Amniotic epithelial cell (primary cell): ENCODE measurements around the gene SUPT4H1.

Experiments used
- DNase-seq: peaks from one replicate; pipeline ENCODE4 v3.0.0-alpha.2; 2010; ENCODE audit warnings: low read depth

SUPT4H1 gene

DNA sequence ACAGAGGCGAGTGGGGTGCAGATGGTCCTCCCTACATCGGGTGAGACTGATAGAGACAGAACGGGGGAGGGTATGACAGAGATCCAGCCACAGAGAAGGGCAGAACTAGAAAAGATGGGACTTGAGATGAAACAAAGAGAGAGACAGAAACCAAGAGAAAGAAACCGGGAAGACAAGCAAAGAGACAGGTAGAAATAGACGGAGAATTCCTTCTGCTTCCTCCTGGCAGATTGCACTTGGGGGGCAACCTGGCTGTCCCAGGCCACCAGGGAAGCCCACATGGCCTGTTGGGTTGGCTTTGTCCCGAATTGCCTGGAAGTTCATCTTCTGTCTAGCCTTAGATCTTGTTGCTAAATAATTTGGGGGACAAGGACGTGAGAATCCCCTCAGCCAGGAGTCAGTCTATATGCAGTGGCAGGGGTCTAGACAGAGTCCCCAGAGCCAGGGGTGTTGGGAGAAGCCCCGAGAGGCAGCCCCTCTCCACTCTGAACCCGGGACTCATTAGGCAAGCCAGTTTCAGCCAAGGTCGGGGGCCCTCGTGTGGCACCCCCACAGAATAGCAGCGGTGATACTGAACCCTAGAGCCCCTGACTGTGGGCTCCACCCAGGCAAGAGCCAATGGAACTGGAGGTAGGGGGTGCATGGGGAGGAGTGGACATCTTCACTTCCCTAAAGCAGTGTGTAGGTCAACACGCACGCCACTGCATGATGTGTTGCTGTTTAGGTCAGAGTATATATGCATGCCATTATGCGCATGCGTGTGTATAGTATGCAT lies 22.8 kb downstream of the SUPT4H1 start:
- no peak for DNase-seq

DNA sequence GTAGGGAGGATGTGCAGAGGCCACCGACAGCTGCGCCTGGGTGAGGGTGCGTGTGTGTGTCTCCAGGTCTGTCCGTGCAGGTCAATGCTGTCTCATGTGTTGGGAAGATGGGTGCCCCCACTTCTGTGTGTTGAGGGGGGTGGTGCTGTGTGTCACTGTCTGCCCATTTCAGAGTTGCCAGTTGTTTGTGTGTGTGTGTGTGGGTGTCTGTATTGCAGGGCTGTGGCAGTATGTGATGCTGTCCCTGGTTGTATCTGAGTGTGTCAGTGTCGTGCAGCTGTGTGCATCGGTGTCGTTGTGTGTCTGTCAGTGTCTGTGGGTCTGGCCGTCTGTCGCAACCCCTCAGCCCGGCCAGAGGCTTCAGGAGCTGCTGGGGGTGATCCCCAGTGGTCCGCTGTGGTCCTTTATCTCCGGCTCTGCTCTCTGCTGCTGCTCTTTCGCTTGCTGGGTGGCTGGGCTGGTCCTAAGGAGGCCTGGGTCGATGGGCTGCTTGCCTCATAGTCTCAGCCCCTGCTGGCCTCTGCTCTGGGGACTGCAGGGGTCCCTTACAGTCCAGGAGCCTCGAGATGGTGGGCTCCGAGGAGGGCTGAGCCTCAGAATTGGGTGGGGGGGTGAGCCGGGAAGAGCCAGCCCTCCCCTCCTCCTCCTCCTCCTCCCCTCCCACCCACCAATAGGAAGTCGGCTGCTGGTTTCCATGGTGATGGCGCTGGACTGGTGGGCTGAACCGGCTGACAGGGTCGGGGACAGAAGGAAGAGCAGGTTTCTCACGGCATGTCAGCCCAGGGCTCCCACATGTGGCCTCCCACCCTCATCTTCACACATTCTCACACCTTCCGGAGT lies 23.6 kb downstream of the SUPT4H1 start, which contains the start of gene TSPOAP1:
TSS of gene TSPOAP1 (minus strand) at position 601 of the 840 bp plus-strand sequence. CDS start 875 bp downstream, outside the sequence.
- DNase-seq = no peak

DNA sequence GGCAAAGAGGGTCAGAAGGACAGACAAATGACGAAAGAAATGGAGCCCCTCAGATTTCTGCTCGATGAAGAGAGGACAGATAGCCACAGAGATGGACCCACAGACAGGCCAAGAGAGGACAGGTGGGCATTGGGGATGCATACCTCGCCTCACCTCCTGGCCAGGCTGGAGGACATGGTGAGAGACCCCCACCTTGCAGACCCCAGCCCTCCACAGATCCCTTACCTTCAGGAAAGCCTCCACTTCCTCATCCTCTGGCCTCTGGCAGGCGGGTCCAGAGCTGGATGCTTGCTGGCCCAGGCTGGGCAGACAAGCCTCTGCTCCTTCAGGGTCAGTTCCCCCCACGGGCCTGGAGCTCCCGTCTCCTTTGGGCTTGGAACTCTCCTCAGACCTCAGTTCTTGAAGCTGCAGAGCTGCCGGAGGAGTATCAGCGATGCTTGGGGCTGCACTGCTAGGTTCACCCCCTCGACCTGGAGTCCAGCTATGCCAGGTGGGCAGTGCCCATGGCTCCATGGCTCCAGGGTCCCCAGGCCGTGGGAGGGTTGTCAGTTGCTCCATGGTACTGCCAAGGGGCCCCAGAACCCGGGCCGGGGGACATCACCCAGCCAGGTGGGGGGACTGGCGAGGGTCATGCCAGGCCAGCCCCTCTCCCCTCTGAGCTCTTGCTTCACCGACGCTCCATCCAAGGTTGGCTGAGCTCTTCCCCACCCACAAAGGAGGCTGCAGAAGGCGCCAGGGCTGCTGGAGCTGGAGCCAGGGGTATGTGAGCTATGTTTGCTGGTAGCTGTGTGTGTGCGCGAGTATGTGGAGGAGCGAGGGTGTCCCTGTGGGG lies 24.4 kb downstream of the SUPT4H1 start:
- no peak for DNase-seq

DNA sequence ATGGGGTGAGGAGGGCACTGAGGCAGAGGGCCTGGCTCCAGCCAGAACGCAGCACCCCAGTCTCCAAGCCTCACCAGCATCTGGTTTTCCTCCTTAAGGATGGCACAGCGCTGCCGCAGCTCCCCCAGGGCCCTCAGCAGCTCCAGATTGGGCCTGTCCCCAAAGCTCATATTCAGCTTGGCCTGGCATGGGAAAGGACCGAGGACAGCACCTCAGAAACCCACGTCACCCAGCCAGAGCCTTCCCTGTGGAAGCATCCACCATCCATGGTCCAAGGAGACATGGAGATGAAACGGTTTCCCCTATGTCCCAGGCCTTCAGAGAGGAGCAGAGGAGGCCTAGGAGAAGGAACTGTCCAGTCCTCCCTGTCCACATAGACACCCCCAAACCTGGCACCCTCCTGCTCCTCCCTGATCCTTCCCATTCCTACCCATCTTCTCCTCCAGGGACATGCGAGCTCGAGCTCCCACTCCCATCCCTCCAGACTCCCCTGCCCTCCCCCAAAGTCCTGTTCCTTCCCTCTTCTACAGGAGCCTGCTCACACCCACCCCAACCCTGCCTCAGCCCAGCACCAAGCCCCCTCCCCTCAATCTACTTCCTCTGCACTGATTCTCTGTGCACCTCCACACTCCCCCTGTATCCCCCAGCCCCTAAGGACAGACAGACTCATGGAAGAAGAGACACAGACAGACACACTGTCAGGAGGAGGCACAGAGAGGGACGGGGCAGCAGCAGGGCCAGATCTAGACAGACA lies 25.2 kb downstream of the SUPT4H1 start:
- DNase-seq = no peak

DNA sequence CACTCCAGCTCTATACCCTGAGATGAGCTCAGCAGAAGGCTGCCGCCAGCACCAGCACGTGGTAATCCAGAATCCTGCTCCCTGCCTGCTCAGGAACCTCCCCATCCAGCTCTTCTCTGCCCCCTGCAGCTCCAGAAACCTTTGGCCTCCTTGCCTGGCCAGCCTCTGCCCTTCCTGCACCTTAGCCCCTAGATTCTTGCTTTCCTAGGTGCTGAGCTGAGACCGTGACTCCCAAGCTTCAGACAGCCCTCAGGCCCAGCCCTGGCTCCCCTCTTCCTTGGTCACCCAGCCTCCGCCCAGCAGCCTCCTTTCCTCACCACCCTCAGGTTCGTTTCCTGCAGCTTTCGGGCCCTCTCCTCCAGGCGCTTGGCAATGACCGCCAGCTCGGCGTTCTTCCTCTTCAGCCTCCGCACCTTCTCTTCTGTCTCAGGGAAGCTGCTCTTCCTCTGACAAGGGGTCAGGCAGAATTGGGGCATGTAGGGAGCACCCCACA lies 26.0 kb downstream of the SUPT4H1 start:
- no peak for DNase-seq

DNA sequence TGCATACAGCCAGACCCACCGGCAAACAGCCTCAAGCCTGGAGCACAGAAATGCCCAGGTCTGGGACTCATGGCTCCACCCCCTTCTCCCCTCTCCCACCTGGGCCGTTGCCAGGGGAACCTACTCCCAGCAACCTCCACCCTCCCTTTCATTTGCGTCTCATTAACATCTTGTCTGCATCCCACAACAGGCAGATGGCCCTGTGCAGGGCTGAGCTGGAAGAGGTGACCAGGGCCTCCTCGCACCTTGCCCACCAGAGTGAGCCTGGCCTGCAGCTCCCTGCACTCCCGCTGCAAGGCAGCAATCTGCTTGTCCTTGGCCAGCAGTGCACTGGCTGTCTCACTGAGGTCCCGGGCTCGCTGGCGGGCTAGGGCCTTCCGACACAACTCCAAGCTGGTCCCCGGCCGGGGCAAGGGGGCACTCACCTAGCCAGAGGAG lies 26.7 kb downstream of the SUPT4H1 start:
- DNase-seq = no peak

DNA sequence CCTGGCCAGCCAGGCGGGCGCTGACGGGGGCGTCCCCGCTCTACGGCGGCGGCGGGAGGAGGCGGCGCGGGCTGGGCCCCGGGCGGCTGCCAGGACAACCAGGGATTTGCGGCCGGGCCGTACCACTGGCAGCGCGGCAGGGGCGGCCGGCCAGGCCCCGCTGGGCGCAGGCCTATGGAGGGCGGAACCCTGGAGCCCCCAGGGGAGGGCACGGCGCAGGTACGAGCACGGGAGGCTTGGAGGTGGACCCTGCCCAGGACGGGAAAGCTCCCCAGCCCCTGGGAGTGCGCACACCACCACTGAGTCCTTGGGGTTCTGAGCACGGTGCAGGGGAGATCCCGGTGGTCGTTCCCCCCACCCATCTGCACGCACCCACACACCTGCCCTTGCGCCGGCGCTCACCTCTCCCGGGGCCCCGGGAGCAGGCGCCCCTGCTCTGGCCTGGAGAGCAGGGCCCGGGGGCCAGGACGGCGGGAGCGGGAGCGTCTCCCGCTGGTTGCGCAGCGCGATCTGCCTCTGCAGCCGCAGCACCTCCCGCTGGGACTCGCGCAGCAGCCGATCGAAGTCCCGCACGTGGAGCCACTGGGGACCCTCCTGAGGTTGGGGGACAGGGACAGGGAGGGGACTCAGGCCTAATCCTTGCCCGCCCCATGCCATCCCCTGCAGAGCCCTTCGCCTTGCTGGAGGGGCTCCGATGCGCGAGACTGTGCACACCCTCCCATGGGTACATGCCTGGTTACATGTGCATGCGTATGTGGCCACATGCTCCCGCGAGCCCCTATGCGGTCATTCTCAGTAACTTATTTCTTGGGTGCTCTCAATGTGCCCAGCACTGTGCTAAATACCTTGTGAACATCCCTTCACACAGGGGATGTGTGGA lies 27.4 kb downstream of the SUPT4H1 start:
- peak; percentile 21 for DNase-seq

DNA sequence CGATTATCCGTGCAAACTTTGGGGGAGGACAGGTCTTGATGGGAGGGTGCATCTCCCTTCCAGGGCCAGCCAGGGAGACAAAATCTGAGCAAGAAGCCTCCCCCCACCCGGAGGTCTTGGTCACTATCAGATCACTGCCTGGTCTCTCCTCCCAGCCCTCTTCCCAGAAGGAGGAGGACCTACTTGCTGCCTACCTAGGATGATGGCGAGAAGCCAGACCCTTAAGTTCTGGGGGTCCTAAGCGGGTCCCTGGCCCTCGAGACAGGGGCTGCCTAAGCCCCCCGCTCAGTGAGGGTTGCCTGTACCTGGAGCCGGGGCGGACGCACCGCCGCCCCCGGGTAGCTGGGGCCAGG lies 28.0 kb downstream of the SUPT4H1 start:
- DNase-seq = no peak

DNA sequence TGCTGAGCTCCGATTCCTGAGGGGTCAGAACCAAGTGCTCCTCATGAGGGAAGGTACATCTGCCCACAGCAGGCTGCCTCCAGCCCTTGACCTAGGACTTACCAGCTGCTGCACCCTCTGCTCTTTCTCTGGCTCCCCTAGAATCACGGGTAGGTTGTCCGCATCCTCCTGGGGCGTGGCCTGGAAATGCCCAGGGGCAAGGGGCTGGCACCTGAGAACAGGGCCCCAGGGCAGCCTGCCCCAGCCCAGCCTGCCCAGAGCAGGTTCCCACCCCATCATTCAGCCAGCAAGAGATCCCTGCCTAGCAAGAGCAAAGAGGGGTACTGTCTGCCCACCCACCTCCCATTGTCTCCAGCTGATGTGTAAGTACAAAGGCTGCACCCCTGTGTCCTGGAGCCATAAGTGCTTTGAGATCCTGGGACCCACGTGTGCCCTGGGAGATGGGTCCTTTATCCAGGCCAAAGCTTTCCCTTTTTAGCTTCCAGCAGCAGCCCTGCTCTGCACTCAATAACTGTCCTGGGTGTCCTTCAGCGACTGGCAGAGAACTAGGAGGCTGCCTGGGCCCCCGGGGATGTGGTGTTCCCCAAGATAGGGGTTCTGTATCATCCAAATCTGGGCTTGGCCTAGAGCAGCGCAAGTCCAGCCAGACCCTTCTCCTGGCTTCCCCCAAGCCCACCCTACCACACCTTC lies 28.5 kb downstream of the SUPT4H1 start:
- DNase-seq = no peak

DNA sequence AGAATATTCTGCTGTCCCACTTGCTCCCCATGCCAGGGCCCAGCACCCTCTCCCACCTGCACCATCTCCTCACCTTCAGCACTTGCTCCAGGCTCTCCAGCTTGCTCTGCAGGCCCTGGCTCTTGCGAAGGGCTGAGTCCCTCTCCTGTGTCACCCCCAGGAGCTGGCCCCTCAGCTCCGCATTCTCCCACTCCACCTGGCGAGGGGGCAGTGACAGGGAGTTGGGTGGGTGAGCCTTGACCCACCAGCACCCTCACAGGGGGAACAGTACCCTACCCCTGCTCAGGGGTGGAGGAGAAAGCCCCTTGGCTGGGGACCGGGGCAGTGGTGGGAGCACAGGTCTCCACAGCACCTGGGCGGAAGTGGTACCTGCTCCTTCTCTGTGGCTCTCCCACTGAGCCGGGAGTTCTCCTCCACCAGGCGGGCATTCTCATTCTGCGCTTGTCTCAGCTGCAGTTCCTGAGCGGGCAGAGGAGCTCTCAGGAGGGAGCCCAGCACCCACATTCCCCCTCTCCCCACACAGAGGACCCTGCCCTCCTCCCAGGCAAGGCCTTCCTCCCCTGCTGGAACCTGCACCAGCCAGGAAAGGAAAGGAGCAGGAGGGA lies 29.3 kb downstream of the SUPT4H1 start:
- no peak for DNase-seq

DNA sequence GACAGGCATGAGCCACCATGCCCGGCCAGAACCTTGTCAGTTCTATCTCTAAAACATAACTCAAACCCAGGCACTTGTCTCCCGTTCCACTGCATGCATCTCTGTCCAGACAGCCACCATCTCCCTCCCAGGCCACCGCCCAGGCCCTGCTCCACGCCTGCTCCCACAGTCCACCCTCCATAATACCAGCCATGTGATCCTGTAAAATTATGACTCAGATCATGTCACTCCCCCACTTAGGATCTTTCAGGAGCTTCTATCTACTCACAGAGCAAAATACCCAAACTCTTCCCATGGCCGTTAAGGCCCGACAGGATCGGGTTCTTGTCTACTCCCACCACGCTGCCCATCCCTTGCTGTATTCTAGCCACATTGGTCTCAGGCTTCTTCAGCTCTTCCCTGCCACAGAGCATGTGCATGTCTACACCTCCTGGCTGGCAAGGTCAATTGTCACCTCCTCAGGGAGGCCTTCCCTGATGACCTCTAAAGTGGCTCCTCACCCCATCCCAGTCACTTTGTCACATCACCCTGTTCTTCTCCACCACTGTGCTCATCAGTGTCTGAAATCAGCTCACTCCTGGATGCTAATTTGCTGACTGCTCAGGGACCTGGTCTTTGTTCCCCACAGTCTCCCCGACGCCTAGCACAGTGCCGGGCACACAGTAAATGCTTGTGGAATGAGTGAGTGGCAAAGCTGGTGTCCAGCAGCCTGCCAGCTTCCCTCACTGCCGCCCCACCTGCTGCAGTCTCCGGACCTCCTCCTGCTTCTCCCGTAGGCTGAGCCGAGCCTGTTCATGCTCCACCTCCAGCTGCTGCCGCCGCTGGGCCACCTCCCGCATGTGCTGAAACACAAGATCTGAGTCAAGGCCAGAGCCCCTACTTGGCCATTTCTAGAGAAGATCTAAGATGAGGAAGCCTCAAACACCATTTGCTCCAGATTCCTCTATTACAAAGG lies 30.2 kb downstream of the SUPT4H1 start:
- peak; percentile 21 for DNase-seq

DNA sequence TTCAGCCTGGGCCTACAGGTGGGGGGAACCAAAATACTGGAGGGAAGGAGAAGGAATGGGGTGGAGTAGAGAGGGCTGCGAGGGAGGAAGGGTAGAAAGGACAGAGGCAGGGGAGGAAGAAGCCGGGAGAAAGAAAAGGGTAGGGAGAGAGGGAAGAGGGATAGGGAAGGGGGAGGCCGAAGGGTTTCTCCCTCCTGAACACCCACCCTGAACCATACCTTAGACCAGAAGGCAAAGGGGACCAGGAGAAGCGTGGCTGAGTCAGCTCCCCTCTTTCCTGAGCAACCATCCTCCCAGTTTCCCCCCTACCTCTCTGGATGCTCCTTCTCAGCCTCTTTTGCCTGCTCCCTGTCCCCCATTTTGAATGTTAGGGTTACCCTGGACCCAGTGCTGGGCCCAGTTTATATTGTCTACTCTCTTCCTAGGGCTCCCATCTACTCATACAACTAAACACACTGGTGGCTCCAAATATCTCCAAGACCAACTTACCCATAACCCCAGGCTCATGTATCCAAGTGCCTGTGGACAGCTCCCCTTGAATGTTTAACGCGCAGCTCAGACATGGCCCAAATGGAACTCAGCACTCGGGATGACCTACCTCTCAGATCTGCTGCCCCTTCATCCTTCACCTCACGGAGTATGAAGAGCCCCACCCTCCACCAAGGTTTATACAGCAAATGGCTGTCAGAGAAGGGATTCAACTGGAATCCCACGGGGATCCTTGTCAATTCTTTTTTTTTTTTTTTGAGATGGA lies 31.3 kb downstream of the SUPT4H1 start:
- DNase-seq = no peak

DNA sequence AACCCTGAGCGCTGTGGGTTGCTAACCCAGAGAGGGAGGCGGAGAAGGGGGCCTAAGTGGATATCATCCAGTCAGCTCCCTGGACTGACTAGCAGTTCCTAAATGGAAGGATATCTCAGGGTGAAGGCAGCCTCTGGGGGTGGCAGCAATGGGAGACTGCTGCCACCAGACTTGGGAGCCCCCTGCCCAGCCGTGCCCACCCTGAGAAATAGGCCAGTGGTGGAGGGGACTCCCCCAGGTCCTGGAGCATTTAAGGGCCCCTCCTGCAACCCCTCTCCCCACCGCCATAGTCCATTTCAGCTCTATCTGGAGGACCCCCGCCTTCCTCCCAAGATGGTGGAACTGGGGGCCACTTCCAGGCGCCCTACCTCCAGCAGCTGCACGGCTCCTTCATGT lies 31.8 kb downstream of the SUPT4H1 start:
- no peak for DNase-seq

DNA sequence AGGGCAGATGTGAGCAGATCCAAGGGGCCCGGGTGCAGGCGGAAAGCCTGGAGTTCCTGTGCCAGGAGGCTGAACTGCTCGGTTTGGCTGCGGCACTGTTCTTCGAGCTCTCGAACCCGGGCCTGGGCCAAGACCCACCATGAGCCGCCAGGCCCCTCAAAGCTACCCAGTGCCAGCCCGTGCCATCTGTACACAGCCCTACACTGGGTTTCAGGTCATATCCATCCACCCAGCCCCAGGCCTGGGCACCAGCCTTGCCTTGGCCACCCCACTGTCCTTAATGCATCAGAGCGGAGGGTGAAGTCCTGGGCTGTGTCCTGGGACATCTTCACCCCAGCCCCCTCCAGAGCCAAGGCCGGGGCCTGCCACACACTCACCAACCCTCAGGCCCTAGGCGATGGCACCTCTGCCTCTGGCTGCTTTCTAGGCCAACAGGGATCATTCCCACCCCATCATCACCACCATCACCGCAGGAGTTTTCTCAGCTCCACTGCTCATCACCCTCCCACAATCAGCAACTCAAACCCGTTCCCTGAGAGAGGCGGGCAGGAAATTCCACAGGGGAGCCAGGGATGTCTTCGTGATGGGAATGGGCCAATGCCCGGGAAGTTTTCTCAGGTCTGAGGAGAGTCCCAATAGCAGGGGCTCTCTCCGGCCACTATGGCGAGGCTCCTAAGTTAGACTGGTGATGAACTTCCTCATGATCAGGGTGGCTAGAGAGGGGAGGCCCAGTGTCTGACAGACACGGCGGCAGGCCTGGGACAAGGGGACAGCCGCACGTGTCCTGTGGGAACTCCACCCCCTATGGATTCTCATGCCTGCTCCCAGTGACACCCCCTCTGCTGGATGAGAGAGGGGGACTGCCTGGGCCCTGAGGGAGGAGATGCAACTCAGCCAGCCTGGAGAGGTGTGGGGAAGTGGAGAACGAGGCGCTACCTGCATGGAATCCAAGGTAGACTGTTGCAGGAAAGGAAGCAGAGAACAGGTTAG lies 32.5 kb downstream of the SUPT4H1 start:
- no peak for DNase-seq

DNA sequence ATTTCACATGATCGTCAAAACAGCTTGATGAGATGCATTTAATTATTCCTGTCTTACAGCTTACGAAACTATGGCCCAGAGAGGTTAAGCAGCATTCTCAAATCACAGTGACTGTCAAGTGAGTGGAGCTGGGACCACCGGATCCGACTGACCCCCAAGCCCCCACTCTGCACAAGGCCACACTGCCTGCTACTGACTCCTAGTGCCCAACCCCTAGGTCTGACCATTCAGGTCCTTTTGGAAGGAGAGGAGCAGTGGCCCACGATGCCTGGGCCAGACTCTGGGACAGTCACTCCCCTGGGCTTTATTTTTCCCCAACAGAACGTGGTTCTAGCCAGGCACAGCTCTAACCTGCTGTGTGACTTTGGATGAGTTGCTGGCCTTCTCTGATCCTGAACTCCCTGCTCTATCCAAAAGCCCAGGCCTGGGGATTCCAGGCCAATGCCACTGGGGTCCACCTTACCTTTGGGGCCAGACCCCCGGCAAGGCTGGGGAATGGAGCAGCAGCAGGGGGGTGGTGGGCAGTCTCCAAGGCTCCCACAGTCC lies 33.3 kb downstream of the SUPT4H1 start:
- no peak for DNase-seq

DNA sequence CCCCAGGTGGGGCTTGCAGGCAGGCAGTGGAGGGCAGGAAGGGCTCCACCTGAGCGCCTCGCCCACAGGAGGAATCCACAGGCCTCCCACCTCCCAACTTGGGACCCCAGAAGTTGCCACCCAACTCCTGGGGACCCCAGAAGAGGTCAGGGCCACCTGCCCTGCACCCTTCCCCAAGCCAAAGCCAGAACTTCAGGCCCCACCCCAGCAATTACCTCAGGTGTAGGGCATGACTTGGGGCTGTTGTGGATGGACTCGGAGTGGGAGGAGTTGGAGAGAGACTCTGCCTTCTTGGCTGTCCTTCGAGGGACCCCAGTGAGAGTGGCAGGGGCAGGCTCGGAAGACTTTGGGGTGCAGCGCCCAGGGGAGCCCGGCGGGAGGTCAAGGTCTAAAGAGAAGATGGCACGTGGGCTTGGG lies 33.9 kb downstream of the SUPT4H1 start:
- no peak for DNase-seq
